Adrenal gland (tissue), 5 donors: ENCODE measurements around the gene RAB27B.

ENCODE experiments used
- CTCF ChIP-seq, 6 experiments: fragments of 450-650 bp in 4 of 6; fragments of 200-600 bp in 2 of 6; sonication (generic) in 1 of 6; IDR thresholded peaks; 1 replicate in 5 of 6; 2 replicates in 1 of 6; pipeline versions ENCODE4 v1.5.1 to v1.8.0; 2016 to 2021; ENCODE audit warnings: antibody characterized with exemption in 6 of 6, mild to moderate bottlenecking in 2 of 6, moderate library complexity in 1 of 6
- POLR2A ChIP-seq, 2 donors: fragments of 450-650 bp; IDR thresholded peaks; one replicate each; pipeline ENCODE4 v1.6.1; 2017; ENCODE audit warnings: antibody characterized with exemption in 2 of 2, mild to moderate bottlenecking in 2 of 2, moderate library complexity in 1 of 2
- donor health status: DM: no; HTN: no; CAD: no.

DNA sequence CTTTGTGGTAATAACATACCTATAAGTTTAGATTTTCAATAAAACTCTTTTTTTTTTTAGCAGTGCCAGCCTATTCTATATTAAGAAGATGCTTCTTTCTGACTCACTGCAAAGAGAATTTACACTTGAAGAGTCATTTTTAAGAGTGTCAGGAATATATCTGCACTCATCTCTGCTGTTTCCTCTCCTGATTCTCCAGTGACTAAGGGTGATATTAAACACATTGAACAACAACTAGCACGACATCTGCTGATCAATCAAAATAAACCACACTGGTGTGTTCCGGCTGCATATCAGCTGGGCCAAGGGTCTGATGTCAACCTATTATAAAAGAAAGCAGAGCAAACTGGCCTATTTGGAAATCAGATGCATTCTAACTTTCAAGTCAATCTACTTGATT, 15.0 kb downstream of the RAB27B start:
- no peak for TF ChIP-seq CTCF (IDR thresholded peaks at IDR 0.05)
- TF ChIP-seq POLR2A (IDR thresholded peaks at IDR 0.05): no peak
